Measurements from ENCODE around the gene SH3GL1. TPM values are rescaled to one million over a fixed set of nuclear protein-coding genes. Genes with fewer than 3 reads are reported as not detected.

The SH3GL1 gene
- total and polyA plus RNA-seq, 9 of the 15 experiments (the other 6 are each of a cell fraction or from before 2014, with no cell fraction given), result 1.7 to 75.3 (median 25.7) TPM

DNA sequence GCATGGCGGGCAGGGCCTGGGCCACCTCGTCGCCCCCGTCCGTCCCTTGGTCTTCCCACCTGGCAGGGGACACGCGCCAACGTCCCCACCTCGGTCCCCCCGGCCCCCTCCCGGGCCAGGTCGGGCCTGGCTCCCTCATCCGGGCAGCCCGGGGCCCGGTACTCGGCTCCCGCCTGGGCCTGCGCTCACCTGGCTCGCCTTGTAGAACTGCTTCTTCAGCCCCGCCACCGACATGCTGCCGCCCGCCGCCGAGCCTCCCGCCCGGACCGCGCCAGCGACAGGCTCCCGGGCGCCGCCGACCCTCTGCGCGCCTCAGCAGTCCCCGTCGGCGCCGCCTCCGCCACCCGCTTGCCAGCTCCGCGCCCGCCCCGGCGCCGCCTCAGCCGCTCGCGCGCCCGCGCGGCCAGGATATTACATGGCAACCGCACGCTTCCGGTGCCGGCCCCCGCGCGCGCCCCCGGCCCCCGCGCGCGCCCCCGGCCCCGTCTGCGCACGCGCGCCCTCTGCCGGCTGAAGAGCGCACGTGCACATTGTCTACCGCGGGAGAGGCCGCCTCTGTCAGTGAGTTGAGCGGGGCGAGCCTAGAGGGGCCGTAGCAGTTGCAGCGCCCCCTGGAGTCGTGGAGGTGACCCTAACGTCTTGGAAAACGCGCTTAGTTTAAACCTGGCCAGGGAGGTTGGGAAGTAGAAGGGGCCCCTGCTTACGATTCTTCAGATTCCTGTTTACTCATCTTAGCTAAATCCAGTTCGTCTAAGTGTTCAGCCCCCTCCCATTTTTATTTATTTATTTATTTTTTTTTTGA, at the start of gene SH3GL1 (continued):
- TF ChIP-seq, protein P1, sequence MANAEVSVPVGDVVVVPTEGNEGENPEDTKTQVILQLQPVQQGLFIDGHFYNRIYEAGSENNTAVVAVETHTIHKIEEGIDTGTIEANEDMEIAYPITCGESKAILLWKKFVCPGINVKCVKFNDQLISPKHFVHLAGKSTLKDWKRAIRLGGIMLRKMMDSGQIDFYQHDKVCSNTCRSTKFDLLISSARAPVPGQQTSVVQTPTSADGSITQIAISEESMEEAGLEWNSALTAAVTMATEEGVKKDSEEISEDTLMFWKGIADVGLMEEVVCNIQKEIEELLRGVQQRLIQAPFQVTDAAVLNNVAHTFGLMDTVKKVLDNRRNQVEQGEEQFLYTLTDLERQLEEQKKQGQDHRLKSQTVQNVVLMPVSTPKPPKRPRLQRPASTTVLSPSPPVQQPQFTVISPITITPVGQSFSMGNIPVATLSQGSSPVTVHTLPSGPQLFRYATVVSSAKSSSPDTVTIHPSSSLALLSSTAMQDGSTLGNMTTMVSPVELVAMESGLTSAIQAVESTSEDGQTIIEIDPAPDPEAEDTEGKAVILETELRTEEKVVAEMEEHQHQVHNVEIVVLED (CRISPR knock-in tag; IDR thresholded peaks at IDR 0.05), result no peak
- TF ChIP-seq LCOR (CRISPR knock-in tag; IDR thresholded peaks at IDR 0.05) (0 out of 2 replicates have a peak, but pooled peaks have one; percentile 27), POU5F1 (IDR thresholded peaks at IDR 0.05; ENCODE audit: borderline replicate concordance, low read depth, low read length, partially characterized antibody) (no peak), BRF1 (IDR thresholded peaks at IDR 0.05; ENCODE audit: borderline replicate concordance, extremely low read depth, insufficient read length) (no peak), KLF10 (CRISPR knock-in tag; IDR thresholded peaks at IDR 0.05) (no peak), ZNF239 (CRISPR knock-in tag; IDR thresholded peaks at IDR 0.05) (no peak), ZNF764 (CRISPR knock-in tag; IDR thresholded peaks at IDR 0.05; ENCODE audit: low read depth) (no peak), SMARCE1 (IDR thresholded peaks at IDR 0.05) (no peak), ASH1L (IDR thresholded peaks at IDR 0.05; ENCODE audit: borderline replicate concordance, low read depth, partially characterized antibody) (no peak), ZNF696 (CRISPR knock-in tag; conservative IDR thresholded peaks at IDR 0.05) (no peak), HEY1 (CRISPR knock-in tag; IDR thresholded peaks at IDR 0.05; ENCODE audit: borderline replicate concordance) (no peak), ARID3A (IDR thresholded peaks at IDR 0.05; ENCODE audit: borderline replicate concordance, low read depth, low read length) (no peak), SMAD1 (IDR thresholded peaks at IDR 0.05; ENCODE audit: low read depth, low read length, partially characterized antibody) (no peak), CREB3 (tag; conservative IDR thresholded peaks at IDR 0.05; ENCODE audit: low read depth) (no peak), NCOA4 (IDR thresholded peaks at IDR 0.05; ENCODE audit: partially characterized antibody) (no peak), TAF9B (IDR thresholded peaks at IDR 0.05; ENCODE audit: partially characterized antibody) (no peak), PHF21A (IDR thresholded peaks at IDR 0.05; ENCODE audit: borderline replicate concordance, low read depth) (no peak), ATF3 (IDR thresholded peaks at IDR 0.05) (no peak), ATF3 (CRISPR knock-in tag; conservative IDR thresholded peaks at IDR 0.05) (no peak), ZNF644 (tag; IDR thresholded peaks at IDR 0.05; ENCODE audit: low read depth) (peak; percentile 97)
- TF ChIP-seq, protein P2, sequence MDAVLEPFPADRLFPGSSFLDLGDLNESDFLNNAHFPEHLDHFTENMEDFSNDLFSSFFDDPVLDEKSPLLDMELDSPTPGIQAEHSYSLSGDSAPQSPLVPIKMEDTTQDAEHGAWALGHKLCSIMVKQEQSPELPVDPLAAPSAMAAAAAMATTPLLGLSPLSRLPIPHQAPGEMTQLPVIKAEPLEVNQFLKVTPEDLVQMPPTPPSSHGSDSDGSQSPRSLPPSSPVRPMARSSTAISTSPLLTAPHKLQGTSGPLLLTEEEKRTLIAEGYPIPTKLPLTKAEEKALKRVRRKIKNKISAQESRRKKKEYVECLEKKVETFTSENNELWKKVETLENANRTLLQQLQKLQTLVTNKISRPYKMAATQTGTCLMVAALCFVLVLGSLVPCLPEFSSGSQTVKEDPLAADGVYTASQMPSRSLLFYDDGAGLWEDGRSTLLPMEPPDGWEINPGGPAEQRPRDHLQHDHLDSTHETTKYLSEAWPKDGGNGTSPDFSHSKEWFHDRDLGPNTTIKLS (IDR thresholded peaks at IDR 0.05; ENCODE audit: borderline replicate concordance, low read depth), result 0 out of 2 replicates have a peak, but pooled peaks have one; percentile 49

Data from K562 (cell line).